Osteoblast (primary cell): ENCODE data around the gene S100Z. TPM values are rescaled to one million over a fixed set of nuclear protein-coding genes. Genes with fewer than 3 reads are reported as not detected.

Experiments
- DNase-seq: peaks from one replicate; pipeline ENCODE4 v3.0.0; 2011; ENCODE audit warnings: low spot score, mixed read lengths; ENCODE audit not compliant: insufficient read length; ENCODE audit errors: missing footprints
- H2AFZ ChIP-seq: 2 replicates; pipeline ENCODE4 v1.6.0; 2011; ENCODE audit warnings: mild to moderate bottlenecking, low read length
- H3K27ac ChIP-seq: 2 replicates; pipeline ENCODE4 v1.5.1; 2011; ENCODE audit warnings: mild to moderate bottlenecking, low read depth, low read length, moderate library complexity
- H3K27me3 ChIP-seq: 2 replicates; pipeline ENCODE4 v1.6.0; 2012; ENCODE audit warnings: mild to moderate bottlenecking, control low read depth, inconsistent platforms, low read length, moderate library complexity; ENCODE audit not compliant: insufficient read depth
- H3K36me3 ChIP-seq: 2 replicates; pipeline ENCODE4 v1.5.1; 2011; ENCODE audit warnings: mild to moderate bottlenecking, low read length, control low read depth, moderate library complexity; ENCODE audit not compliant: insufficient read depth
- H3K4me1 ChIP-seq: 2 replicates; pipeline ENCODE4 v1.5.1; 2011; ENCODE audit warnings: mild to moderate bottlenecking, low read length, control low read depth, moderate library complexity; ENCODE audit not compliant: insufficient read depth
- H3K4me2 ChIP-seq: 2 replicates; pipeline ENCODE4 v1.6.0; 2011; ENCODE audit warnings: mild to moderate bottlenecking, low read length; ENCODE audit not compliant: insufficient read depth
- H3K4me3 ChIP-seq: fragments of 200-600 bp; sonication (generic); 3 replicates; pipeline ENCODE4 v1.5.1; 2012; ENCODE audit warnings: mild to moderate bottlenecking, low read length, inconsistent platforms; ENCODE audit not compliant: insufficient read depth
- H3K79me2 ChIP-seq: 2 replicates; pipeline ENCODE4 v1.6.0; 2012; ENCODE audit warnings: mild to moderate bottlenecking, low read length, control low read depth, inconsistent platforms; ENCODE audit not compliant: insufficient read depth
- H3K9me3 ChIP-seq: 2 replicates; pipeline ENCODE4 v1.5.1; 2011; ENCODE audit warnings: low read depth, low read length, control low read depth
- H4K20me1 ChIP-seq: 2 replicates; pipeline ENCODE4 v1.6.0; 2012; ENCODE audit warnings: mild to moderate bottlenecking, low read length, control low read depth; ENCODE audit not compliant: insufficient read depth
- CTCF ChIP-seq: IDR thresholded peaks from 2 replicates; pipeline ENCODE4 v1.5.1; 2011; ENCODE audit warnings: mild to moderate bottlenecking, low read depth, low read length, moderate library complexity; ENCODE audit errors: extremely low read depth
- small RNA-seq: library from RNA; depleted of rRNA; stranded (forward); fragments of <200 nt; gene quantifications from one replicate; pipeline ENCODE3, GENCODE V24; 2012
- total RNA-seq: library from RNA; depleted of rRNA; stranded (reverse); fragments of >200 nt; gene quantifications from 2 replicates; pipeline ENCODE4 v1.2.3, GENCODE V29; 2012

S100Z gene
- total RNA-seq, 1 donor: not detected

- Histone ChIP-seq H3K27me3 (peaks cover 45% of the 10 kb centered on the region), H2AFZ (no peak overlapping the region), H4K20me1 (no peaks in the 10 kb centered on the region), H3K36me3 (no peaks in the 10 kb centered on the region), H3K79me2 (no peaks in the 10 kb centered on the region), H3K4me3 (no peak overlapping the region), H3K4me1 (peaks cover 12% of the 10 kb centered on the region), H3K27ac (no peak overlapping the region), H3K9me3 (no peaks in the 10 kb centered on the region), H3K4me2 (peak overlapping the region; percentile 18)
- DNase-seq: peak; percentile 86
- no peak for TF ChIP-seq CTCF
These were observed 109.4 kb downstream of the S100Z start for GRCh38 chr5:76958991-76959767.

GRCh38 chr5:76960004-76960625 is 110.3 kb downstream of the S100Z start:
- Histone ChIP-seq H4K20me1 (no peaks in the 10 kb centered on the region), H3K27me3 (peaks cover 40% of the 10 kb centered on the region), H2AFZ (peak overlapping the region; percentile 17), H3K27ac (no peak overlapping the region), H3K9me3 (no peaks in the 10 kb centered on the region), H3K4me3 (no peak overlapping the region), H3K79me2 (no peaks in the 10 kb centered on the region), H3K4me1 (peaks cover 12% of the 10 kb centered on the region), H3K36me3 (no peaks in the 10 kb centered on the region), H3K4me2 (no peak overlapping the region)
- DNase-seq: peak; percentile 50
- TF ChIP-seq CTCF: no peak

- Histone ChIP-seq H3K27ac (no peak overlapping the region), H3K9me3 (no peaks in the 10 kb centered on the region), H3K4me1 (peaks cover 5% of the 10 kb centered on the region), H3K79me2 (no peaks in the 10 kb centered on the region), H4K20me1 (no peaks in the 10 kb centered on the region), H3K27me3 (peaks cover 46% of the 10 kb centered on the region), H3K36me3 (no peaks in the 10 kb centered on the region), H3K4me2 (no peak overlapping the region), H3K4me3 (no peak overlapping the region), H2AFZ (no peak overlapping the region)
- DNase-seq: peak; percentile 57
- no peak for TF ChIP-seq CTCF
These were observed 114.2 kb downstream of the S100Z start for GRCh38 chr5:76964060-76964459.

Small RNA genes within 50 kb of the gene (small RNA-seq; reads per million reads assigned to genes)
- not detected for gene RN7SL208P
- gene RNU6ATAC36P: not detected

Other genes with a start within 250 kb of the S100Z start
- 1.1 and 1.5 TPM in 2 replicates for gene F2RL2, start 226.6 kb upstream of the S100Z start, total RNA-seq
- gene F2R, start 133.9 kb upstream of the S100Z start, total RNA-seq: 38.7 and 41.0 TPM in 2 replicates
- gene F2RL1, start 31.0 kb upstream of the S100Z start, total RNA-seq: 1.8 and 5.3 TPM in 2 replicates
- gene CRHBP, start 103.0 kb downstream of the S100Z start, total RNA-seq: under 0.01 TPM in 1 of 2 replicates, not detected in the other
- gene AGGF1, start 180.4 kb downstream of the S100Z start, total RNA-seq: 22.1 and 25.7 TPM in 2 replicates
- 1.1 and 4.7 TPM in 2 replicates for gene ZBED3, start 237.3 kb downstream of the S100Z start, total RNA-seq